Astrocyte (in vitro differentiated cells and primary cell): Measurements from ENCODE around the gene ZNF438.

Source experiments
- EZH2 ChIP-seq: IDR thresholded peaks from 2 replicates; pipeline ENCODE4 v1.6.1; 2012; ENCODE audit warnings: mild to moderate bottlenecking, low read length, inconsistent platforms; ENCODE audit not compliant: insufficient read depth
- TF ChIP-seq, protein P1 (sequence below): IDR thresholded peaks from 2 replicates; pipeline ENCODE4 v1.5.1; 2011; ENCODE audit warnings: low read depth, mild to moderate bottlenecking, inconsistent platforms, low read length, moderate library complexity; ENCODE audit not compliant: insufficient read depth

- TF ChIP-seq, protein P1, sequence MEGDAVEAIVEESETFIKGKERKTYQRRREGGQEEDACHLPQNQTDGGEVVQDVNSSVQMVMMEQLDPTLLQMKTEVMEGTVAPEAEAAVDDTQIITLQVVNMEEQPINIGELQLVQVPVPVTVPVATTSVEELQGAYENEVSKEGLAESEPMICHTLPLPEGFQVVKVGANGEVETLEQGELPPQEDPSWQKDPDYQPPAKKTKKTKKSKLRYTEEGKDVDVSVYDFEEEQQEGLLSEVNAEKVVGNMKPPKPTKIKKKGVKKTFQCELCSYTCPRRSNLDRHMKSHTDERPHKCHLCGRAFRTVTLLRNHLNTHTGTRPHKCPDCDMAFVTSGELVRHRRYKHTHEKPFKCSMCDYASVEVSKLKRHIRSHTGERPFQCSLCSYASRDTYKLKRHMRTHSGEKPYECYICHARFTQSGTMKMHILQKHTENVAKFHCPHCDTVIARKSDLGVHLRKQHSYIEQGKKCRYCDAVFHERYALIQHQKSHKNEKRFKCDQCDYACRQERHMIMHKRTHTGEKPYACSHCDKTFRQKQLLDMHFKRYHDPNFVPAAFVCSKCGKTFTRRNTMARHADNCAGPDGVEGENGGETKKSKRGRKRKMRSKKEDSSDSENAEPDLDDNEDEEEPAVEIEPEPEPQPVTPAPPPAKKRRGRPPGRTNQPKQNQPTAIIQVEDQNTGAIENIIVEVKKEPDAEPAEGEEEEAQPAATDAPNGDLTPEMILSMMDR: no peak
- TF ChIP-seq EZH2: no peak
Observed at GRCh38 chr10:30847199-30847598, 184.5 kb downstream of the ZNF438 start.
